ENCODE results near the gene RERG. TPM values are rescaled to one million over a fixed set of nuclear protein-coding genes. Genes with fewer than 3 reads are reported as not detected.

Gene RERG
- polyA plus RNA-seq, 3 donors, result not detected

DNA sequence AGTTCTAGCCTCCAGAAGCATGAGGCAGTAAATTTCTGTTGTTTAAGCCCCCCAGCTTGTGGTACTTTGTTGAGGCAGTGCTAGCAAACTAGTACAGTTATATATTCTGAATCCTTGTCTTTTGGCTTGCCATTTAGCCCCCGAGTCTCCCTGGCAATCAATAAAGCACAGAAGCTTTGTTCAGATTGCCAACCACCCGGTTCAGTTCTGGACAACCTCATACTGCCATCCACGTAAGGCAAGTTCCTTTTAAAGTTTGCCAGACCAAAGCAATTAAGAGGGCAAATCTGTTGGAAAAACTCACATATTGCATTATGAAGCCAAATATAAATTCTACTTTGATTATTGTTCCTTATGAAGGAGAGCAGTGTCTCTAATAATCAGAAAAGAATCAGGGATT, 67.1 kb downstream of the RERG start:
- Mint-ChIP-seq H3K4me3 (no peak overlapping the region), H3K9me3 (no peaks in the 10 kb centered on the region), H3K36me3 (no peaks in the 10 kb centered on the region), H3K4me1 (no peaks in the 10 kb centered on the region), H3K27me3 (ENCODE audit: low read depth in 3 of 3) (peaks cover 0 to 4% (median 2%) of the 10 kb centered on the region in 3 donors), H3K27ac (no peak overlapping the region)
- intact Hi-C loops (cut with micrococcal nuclease), result no loop called here
- Histone ChIP-seq H3K4me1 (ENCODE audit: control insufficient read depth in 1 of 2, insufficient read depth in 2 of 2, low read length in 2 of 2) (no peaks in the 10 kb centered on the region), H3K79me2 (ENCODE audit: insufficient read depth, low read length) (no peaks in the 10 kb centered on the region), H4K20me1 (ENCODE audit: insufficient read depth, low read length) (no peaks in the 10 kb centered on the region), H3K9ac (ENCODE audit: insufficient read depth, low read length, poor library complexity, severe bottlenecking) (no peak overlapping the region), H3K4me2 (replicated peaks; ENCODE audit: extremely low read depth, low read length, poor library complexity, severe bottlenecking) (no peak overlapping the region), H2AFZ (ENCODE audit: insufficient read depth, low read depth, low read length, poor library complexity, severe bottlenecking) (no peak overlapping the region), H3K27me3 (ENCODE audit: control insufficient read depth in 2 of 2, insufficient read depth in 2 of 2, low read length in 2 of 2) (no peaks in the 10 kb centered on the region), H3K36me3 (replicated peaks in 1 of 2; ENCODE audit: control insufficient read depth in 1 of 2, insufficient read depth in 2 of 2, low read length in 2 of 2) (no peaks in the 10 kb centered on the region), H3K4me3 (replicated peaks in 1 of 3; ENCODE audit: low read depth in 2 of 3, low read length in 3 of 3) (no peak overlapping the region), H3K27ac (ENCODE audit: low read depth in 1 of 2, low read length in 2 of 2) (no peak overlapping the region), H3K9me3 (replicated peaks in 1 of 2; ENCODE audit: control insufficient read depth in 1 of 2, insufficient read depth in 1 of 2, low read length in 2 of 2) (no peaks in the 10 kb centered on the region)
- no peak for TF ChIP-seq CTCF (IDR thresholded peaks at IDR 0.05)
- no peak for DNase-seq
- 100% methylated on average over 2 of the region's 3 CpGs for whole genome bisulfite sequencing (ENCODE audit: insufficient coverage)

DNA sequence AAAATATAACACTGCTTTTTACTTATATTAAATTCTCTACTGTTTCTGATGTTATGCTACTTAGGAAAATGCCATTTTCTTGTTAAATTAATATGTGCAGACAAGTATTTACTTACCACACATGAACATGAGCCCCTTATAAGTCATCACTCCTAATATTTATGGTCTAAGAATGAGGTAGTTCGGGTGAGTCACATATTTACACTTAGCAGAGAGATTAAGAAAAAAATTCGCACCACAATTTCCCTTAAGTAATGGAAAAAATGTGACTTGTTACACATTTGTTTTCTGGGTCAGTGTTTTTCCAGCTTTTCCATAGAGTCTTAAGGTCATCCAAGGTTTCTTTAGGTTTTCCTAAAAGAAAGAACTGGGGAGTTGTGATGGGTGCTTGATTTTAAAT, 68.3 kb downstream of the RERG start:
- intact Hi-C loops (cut with micrococcal nuclease), result no loop called here
- no peaks in the 10 kb centered on the region for H3K9me3 ChIP-seq (replicated peaks in 1 of 2; ENCODE audit: control insufficient read depth in 1 of 2, insufficient read depth in 1 of 2, low read length in 2 of 2)
- no peak for TF ChIP-seq CTCF (IDR thresholded peaks at IDR 0.05)

More for the DNA sequence above, 68.3 kb downstream of the RERG start:
- Mint-ChIP-seq H3K9me3 (no peaks in the 10 kb centered on the region), H3K36me3 (no peaks in the 10 kb centered on the region), H3K4me1 (no peaks in the 10 kb centered on the region), H3K27me3 (ENCODE audit: low read depth in 3 of 3) (peaks cover 0 to 3% (median 1%) of the 10 kb centered on the region in 3 donors), H3K4me3 (no peak overlapping the region), H3K27ac (no peak overlapping the region)
- Histone ChIP-seq H3K27ac (ENCODE audit: low read depth in 1 of 2, low read length in 2 of 2) (no peak overlapping the region), H3K36me3 (replicated peaks in 1 of 2; ENCODE audit: control insufficient read depth in 1 of 2, insufficient read depth in 2 of 2, low read length in 2 of 2) (no peaks in the 10 kb centered on the region), H3K4me3 (replicated peaks in 1 of 3; ENCODE audit: low read depth in 2 of 3, low read length in 3 of 3) (no peak overlapping the region), H3K79me2 (ENCODE audit: insufficient read depth, low read length) (no peaks in the 10 kb centered on the region), H3K27me3 (ENCODE audit: control insufficient read depth in 2 of 2, insufficient read depth in 2 of 2, low read length in 2 of 2) (no peaks in the 10 kb centered on the region), H3K9ac (ENCODE audit: insufficient read depth, low read length, poor library complexity, severe bottlenecking) (no peak overlapping the region), H3K4me2 (replicated peaks; ENCODE audit: extremely low read depth, low read length, poor library complexity, severe bottlenecking) (no peak overlapping the region), H2AFZ (ENCODE audit: insufficient read depth, low read depth, low read length, poor library complexity, severe bottlenecking) (no peak overlapping the region), H3K4me1 (ENCODE audit: control insufficient read depth in 1 of 2, insufficient read depth in 2 of 2, low read length in 2 of 2) (no peaks in the 10 kb centered on the region), H4K20me1 (ENCODE audit: insufficient read depth, low read length) (no peaks in the 10 kb centered on the region)
- WGBS (ENCODE audit: insufficient coverage), result no CpG with 5 or more reads among the region's 2 CpGs
- no peak for DNase-seq

Data from CD14-positive monocyte (primary cell).